NCI-H2227 treated with DMSO at 0.1 percent for 48 hours (cell line): ENCODE data around the gene HOXD10.

Source experiments
- DNase-seq: peaks from one replicate; lab custom pipeline; 2025; lab: John Stamatoyannopoulos, UW

Gene HOXD10

GRCh38 chr2:176123411-176124109 is 7.0 kb downstream of the HOXD10 start:
- DNase-seq: no peak

- no peak for DNase-seq
Observed at GRCh38 chr2:176124110-176124946, 7.8 kb downstream of the HOXD10 start.

GRCh38 chr2:176124947-176125771 is 8.6 kb downstream of the HOXD10 start:
- no peak for DNase-seq

GRCh38 chr2:176125772-176126054 is 9.1 kb downstream of the HOXD10 start:
- no peak for DNase-seq

GRCh38 chr2:176126929-176127773 is 10.6 kb downstream of the HOXD10 start:
- peak; percentile 83 for DNase-seq

DNA sequence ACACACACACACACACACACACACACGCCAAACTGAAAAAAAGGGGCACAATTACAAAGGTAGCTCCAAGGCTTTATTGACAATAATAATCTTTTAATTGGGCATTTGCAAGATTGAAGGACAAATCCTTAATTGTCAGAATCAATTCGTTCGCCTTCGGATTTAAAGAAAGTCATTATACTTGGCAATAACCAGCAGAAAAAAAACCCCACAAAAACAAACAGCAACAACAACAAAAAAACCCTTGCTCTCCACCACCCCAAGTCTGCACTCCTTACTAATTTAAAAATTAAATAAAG is 11.1 kb downstream of the HOXD10 start:
- no peak for DNase-seq

DNA sequence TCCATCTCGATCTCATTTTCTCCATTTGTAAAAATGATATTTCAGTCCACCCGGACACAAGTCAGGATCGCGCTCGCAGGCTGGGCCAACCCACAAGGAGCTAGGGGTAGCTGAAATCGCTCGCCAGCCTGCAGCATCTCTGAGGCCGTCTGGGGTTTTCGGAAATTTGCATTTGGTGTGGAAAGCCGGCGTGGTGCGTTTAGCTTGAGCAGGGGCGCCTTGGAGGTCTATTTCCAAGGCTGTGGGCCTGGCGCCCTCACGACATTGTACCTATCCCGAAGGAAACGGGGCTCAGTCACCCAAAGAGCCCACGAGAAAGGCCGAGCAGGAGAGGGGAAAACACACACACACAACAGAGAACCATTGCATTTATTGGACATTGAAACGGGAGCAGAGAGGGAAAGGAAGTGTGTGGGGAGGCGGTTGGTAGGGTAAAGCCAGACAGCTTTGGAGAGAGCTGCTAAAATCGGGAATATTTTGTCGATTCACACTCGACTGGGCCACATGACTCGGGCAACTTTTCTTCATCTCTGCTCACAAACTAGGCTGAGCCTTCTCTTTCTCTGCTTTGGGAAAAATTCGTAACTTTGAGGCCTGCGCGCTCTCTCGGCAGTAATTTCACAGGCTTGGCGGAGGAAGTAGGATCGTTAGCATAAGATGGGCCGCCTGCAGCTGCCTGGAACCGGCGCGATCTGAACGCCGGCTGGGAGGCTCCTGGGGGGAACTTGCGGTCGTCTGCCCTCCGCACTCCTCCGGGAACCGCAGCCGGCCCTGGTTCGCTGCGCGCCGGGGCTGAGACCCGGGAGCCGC is 11.8 kb downstream of the HOXD10 start:
- DNase-seq: peak; percentile 51

DNA sequence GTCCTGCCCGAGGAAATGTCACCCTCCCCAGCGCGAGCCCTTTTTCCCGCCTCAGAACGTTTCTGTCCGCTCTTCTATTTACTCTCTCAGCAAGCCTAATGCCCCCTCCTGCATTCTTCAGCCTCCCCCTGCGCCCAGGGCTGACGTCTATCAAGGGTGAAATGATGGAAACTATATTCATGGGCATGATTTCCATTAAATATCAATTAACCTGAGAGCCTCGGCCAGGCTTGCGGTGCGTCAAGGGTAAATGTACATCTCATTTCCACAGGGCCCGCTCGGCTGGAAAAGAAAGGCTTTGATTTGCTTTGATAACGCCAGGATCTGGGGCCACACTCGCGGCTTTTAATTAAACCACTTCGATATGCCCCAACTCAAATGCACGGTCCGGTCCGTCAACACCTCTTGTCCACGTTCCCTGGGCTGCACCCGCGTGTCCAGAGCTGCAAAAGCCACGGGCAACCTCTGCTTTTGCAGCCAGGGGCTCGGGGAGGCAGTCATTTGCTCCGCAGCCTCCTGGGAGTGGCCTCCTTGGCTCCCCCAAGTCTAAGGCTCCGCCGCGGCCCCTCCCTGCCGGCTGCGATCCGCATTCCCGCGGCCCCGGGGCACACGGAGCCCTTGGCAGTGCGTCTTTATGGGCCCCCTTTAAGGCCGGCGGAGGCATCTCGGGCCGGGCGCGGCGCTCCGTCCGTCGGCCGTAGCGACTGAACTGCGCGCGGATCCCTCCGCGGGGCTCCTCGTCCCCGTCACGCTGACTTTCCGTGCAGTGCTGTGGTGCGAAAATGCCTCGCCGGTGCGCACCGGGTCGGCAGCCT is 12.6 kb downstream of the HOXD10 start, which contains the start of gene HOXD8:
Gene HOXD8, plus strand, starts transcription at position 724 of the 815 bp plus-strand sequence. CDS start 662 bp downstream, outside the sequence.
- peak; percentile 43 for DNase-seq

GRCh38 chr2:176129813-176130146 is 13.2 kb downstream of the HOXD10 start:
- no peak for DNase-seq

DNA sequence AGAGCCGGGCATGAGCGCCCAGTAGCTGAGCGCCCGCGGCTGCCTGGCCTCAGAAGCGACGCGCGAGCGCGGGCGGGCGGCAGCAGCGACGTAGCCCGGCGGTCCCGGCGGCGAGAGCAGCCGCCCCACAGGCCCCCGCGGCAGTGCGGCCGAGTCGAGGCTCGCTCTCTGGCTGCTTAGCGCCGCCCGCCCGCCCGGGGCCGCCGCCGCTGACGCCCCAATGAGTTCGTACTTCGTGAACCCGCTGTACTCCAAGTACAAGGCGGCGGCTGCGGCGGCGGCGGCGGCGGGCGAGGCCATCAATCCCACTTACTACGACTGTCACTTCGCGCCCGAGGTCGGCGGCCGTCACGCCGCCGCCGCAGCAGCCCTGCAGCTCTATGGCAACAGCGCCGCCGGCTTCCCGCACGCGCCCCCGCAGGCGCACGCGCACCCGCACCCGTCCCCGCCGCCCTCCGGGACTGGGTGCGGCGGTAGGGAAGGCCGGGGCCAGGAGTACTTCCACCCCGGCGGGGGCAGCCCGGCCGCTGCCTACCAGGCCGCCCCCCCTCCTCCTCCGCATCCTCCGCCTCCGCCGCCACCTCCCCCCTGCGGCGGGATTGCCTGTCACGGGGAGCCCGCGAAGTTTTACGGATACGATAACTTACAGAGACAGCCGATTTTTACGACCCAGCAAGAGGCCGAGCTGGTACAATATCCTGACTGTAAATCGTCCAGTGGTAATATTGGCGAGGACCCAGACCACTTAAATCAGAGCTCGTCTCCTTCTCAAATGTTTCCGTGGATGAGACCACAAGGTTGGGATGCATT is 13.8 kb downstream of the HOXD10 start:
- DNase-seq: no peak

- DNase-seq: no peak
Observed at GRCh38 chr2:176130957-176131847, 14.6 kb downstream of the HOXD10 start.

GRCh38 chr2:176131848-176132158 is 15.2 kb downstream of the HOXD10 start:
- DNase-seq: no peak

DNA sequence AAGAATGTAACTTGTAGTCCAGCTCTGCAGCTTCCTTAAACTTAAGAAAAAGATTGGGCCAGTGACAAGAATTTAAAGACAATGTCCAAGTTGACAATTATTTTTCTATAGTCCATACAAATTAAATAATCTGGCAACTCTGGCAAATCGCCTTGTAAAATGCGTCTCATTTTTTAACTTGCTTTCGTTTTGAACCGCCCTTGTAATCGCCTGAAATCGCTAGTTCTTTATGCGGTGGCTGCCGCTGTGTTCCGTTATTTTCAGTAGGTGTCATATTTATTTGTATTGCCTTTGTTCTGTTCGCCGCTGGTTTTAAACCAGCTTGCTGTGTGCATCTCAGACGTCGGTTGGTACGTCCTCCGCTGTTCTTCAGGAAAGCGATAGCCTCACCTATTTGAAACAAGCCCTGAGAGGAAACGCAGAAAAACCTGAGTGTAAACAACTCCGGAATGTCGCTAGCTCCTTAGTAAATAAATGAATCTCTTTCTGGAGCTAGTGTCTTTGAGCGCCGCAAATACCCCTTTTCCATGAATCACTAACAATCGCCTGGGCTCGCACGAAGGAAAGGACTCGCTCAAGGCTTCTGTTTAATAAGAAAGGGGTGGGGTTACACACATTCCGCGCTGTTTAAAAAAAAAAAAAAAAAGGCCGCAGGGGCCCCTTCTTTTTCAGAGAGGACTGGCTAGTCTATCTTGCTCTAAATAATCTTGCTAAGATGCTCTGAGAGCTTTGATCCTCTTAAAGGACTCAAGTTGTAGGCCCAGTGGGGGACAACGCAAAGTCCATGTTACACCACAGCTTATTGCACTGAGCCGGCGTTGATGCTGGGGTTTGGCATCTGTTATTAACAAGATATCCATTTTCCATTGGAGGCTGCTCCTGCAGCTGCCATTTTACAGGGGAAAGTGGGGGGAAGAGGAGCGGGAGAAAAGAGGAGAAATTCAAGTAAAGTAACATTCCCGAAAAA is 15.9 kb downstream of the HOXD10 start:
- DNase-seq: no peak

DNA sequence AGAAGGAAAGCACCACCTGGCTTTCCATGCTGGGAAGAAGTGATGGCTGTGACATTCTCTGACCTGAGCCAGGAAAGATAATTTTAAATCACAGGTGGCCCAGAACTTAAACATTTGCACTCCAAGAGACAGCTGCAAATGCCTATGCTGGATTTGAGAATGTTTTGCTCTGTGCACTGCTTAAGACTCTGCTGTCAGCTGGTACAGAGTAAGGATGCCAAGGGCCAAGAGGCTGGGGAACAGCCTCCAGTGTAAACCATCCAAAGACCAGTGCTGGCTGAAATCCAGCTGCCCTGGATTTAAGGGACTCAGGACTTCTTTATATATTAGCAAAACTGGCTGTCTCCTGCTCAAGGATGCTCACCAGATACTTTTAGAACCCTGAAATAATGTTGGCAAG is 16.8 kb downstream of the HOXD10 start:
- no peak for DNase-seq

- no peak for DNase-seq
Observed at GRCh38 chr2:176134035-176134434, 17.5 kb downstream of the HOXD10 start.

GRCh38 chr2:176135035-176135440 is 18.5 kb downstream of the HOXD10 start:
- no peak for DNase-seq
